H1 (cell line): ENCODE data around the gene TM9SF3. TPM values are rescaled to one million over a fixed set of nuclear protein-coding genes. Genes with fewer than 3 reads are reported as not detected.
A peak's percentile ranks its signal among the peaks of the same experiment; 100 is the strongest.

ENCODE experiments used
- ATF2 ChIP-seq: IDR thresholded peaks from 2 replicates; pipeline ENCODE4 v1.6.1; 2012; ENCODE audit warnings: low read length, inconsistent platforms
- JUN ChIP-seq: IDR thresholded peaks from 2 replicates; pipeline ENCODE4 v1.6.1; 2011; ENCODE audit warnings: low read depth, mild to moderate bottlenecking, improper control_type of control experiment, low read length
- RAD21 ChIP-seq, 2 experiments: IDR thresholded peaks in 1 of 2; conservative IDR thresholded peaks in 1 of 2; 2 replicates each; pipeline ENCODE4 v1.6.1; 2011; ENCODE audit warnings: low read depth in 2 of 2, low read length in 2 of 2, improper control_type of control experiment in 1 of 2, inconsistent platforms in 1 of 2, mild to moderate bottlenecking in 1 of 2, moderate library complexity in 1 of 2
- RXRA ChIP-seq: IDR thresholded peaks from 2 replicates; pipeline ENCODE4 v1.6.1; 2011; ENCODE audit warnings: low read depth, mild to moderate bottlenecking, low read length, moderate library complexity; ENCODE audit not compliant: insufficient read depth
- SAP30 ChIP-seq: fragments of 300-600 bp; sonication (generic); IDR thresholded peaks from 2 replicates; pipeline ENCODE4 v1.7.1; 2012; ENCODE audit warnings: low read length, moderate library complexity, mild to moderate bottlenecking, inconsistent platforms; ENCODE audit not compliant: insufficient read depth, insufficient replicate concordance
- SP2 ChIP-seq: IDR thresholded peaks from 2 replicates; pipeline ENCODE4 v1.6.1; 2012; ENCODE audit warnings: mild to moderate bottlenecking, low read length, inconsistent platforms
- polyA plus RNA-seq, 7 experiments: library from polyadenylated mRNA; depleted of rRNA in 3 of 7; stranded (reverse) in 5 of 7; unstranded in 2 of 7; fragments of >200 nt in 5 of 7; fragments of 200-250 nt in 2 of 7; gene quantifications; 1 replicate in 5 of 7; 2 replicates in 1 of 7; 4 replicates in 1 of 7; pipeline versions ENCODE4 v1.2.1 to v1.2.3, GENCODE V29; 2011 to 2013; ENCODE audit warnings: missing spikeins in 2 of 7, mixed read lengths in 2 of 7
- total RNA-seq: library from RNA; stranded (reverse); fragmentation: NEBNext Ultra II Directional; extraction: Animal tissue kit (Norgen Biotek cat#: 25700); gene quantifications from 2 replicates; pipeline ENCODE4 v1.2.1, GENCODE V29; 2021

TM9SF3 gene
- total and polyA plus RNA-seq, 2 of the 8 experiments (the other 6 are each of a cell fraction or from before 2014, with no cell fraction given), result 123 to 127 TPM

GRCh38 chr10:96470116-96470743 is 116.6 kb downstream of the TM9SF3 start (continued):
- TF ChIP-seq JUN, result no peak
- TF ChIP-seq SAP30, result no peak
- TF ChIP-seq SP2, result no peak
- no peak for TF ChIP-seq ATF2
- peak; percentile 56 to 76 for TF ChIP-seq RAD21 (IDR thresholded peaks at IDR 0.05 in 1 of 2, conservative IDR thresholded peaks at IDR 0.05 in 1 of 2; ENCODE audit: low read depth in 2 of 2, low read length in 2 of 2)
- TF ChIP-seq RXRA, result no peak
